HepG2 (cell line): ENCODE data around the gene ARL8A. TPM values are rescaled to one million over a fixed set of nuclear protein-coding genes. Genes with fewer than 3 reads are reported as not detected.

Source experiments
- AKAP8 ChIP-seq: sonication (generic); formaldehyde crosslinking; IDR thresholded peaks from 2 replicates; pipeline ENCODE4 v1.5.1; 2020; ENCODE audit warnings: mild to moderate bottlenecking, missing genetic modification reagents
- KDM3A ChIP-seq: IDR thresholded peaks from 2 replicates; pipeline ENCODE4 v1.6.1; 2018; ENCODE audit warnings: low read depth, missing compliant biosample characterization
- SIX4 ChIP-seq: sonication (generic); formaldehyde crosslinking; IDR thresholded peaks from 2 replicates; pipeline ENCODE4 v1.4.0; 2020; ENCODE audit warnings: missing genetic modification reagents
- STAT5B ChIP-seq: sonication (generic); formaldehyde crosslinking; IDR thresholded peaks from 2 replicates; pipeline ENCODE4 v1.4.0; 2020; ENCODE audit warnings: missing genetic modification reagents
- ZEB1 ChIP-seq: IDR thresholded peaks from 2 replicates; pipeline ENCODE4 v1.6.1; 2012; ENCODE audit warnings: mild to moderate bottlenecking, low read depth, inconsistent platforms; ENCODE audit not compliant: insufficient replicate concordance
- ZNF766 ChIP-seq: sonication (generic); formaldehyde crosslinking; IDR thresholded peaks from 2 replicates; pipeline ENCODE4 v1.5.0; 2020; ENCODE audit warnings: missing genetic modification reagents, borderline replicate concordance
- ZSCAN29 ChIP-seq: sonication (generic); formaldehyde crosslinking; conservative IDR thresholded peaks from 2 replicates; pipeline ENCODE4 v1.4.0; 2020; ENCODE audit warnings: mild to moderate bottlenecking, missing genetic modification reagents
- polyA plus RNA-seq, 8 experiments: library from polyadenylated mRNA; depleted of rRNA in 3 of 8; stranded (reverse) in 7 of 8; unstranded in 1 of 8; fragments of >200 nt; fragmentation: Illumina TruSeq in 4 of 8; extraction: Trizol in 4 of 8; gene quantifications; 2 replicates each; pipeline versions ENCODE4 v1.2.1 to v1.2.3, GENCODE V29; 2011 to 2016; ENCODE audit warnings: low read depth in 4 of 8, missing spikeins in 1 of 8, mixed read lengths in 1 of 8; ENCODE audit not compliant: insufficient read depth in 1 of 8
- total RNA-seq, 5 experiments: library from RNA; depleted of rRNA; stranded (reverse); fragments of >200 nt; fragmentation: Illumina TruSeq; extraction: Trizol; gene quantifications; 2 replicates each; pipeline ENCODE4 v1.2.3, GENCODE V29; 2016; ENCODE audit warnings: low read depth in 1 of 5
- TF ChIP-seq, protein P1 (sequence below): sonication (generic); formaldehyde crosslinking; IDR thresholded peaks from 2 replicates; pipeline ENCODE4 v1.4.0; 2020; ENCODE audit warnings: missing genetic modification reagents, borderline replicate concordance
- TF ChIP-seq, protein P2 (sequence below): sonication (generic); formaldehyde crosslinking; IDR thresholded peaks from 2 replicates; pipeline ENCODE4 v1.9.0; 2021; ENCODE audit warnings: missing genetic modification reagents, borderline replicate concordance
- TF ChIP-seq, protein P3 (sequence below): sonication (generic); formaldehyde crosslinking; IDR thresholded peaks from one replicate; pipeline ENCODE4 v1.5.1; 2020; ENCODE audit warnings: mild to moderate bottlenecking, missing genetic modification reagents; ENCODE audit errors: not compliant biosample characterization

ARL8A gene
- total and polyA plus RNA-seq, 2 of the 13 experiments (the other 11 are each of a cell fraction or from before 2014, with no cell fraction given), result 2.7 to 23.4 TPM

DNA sequence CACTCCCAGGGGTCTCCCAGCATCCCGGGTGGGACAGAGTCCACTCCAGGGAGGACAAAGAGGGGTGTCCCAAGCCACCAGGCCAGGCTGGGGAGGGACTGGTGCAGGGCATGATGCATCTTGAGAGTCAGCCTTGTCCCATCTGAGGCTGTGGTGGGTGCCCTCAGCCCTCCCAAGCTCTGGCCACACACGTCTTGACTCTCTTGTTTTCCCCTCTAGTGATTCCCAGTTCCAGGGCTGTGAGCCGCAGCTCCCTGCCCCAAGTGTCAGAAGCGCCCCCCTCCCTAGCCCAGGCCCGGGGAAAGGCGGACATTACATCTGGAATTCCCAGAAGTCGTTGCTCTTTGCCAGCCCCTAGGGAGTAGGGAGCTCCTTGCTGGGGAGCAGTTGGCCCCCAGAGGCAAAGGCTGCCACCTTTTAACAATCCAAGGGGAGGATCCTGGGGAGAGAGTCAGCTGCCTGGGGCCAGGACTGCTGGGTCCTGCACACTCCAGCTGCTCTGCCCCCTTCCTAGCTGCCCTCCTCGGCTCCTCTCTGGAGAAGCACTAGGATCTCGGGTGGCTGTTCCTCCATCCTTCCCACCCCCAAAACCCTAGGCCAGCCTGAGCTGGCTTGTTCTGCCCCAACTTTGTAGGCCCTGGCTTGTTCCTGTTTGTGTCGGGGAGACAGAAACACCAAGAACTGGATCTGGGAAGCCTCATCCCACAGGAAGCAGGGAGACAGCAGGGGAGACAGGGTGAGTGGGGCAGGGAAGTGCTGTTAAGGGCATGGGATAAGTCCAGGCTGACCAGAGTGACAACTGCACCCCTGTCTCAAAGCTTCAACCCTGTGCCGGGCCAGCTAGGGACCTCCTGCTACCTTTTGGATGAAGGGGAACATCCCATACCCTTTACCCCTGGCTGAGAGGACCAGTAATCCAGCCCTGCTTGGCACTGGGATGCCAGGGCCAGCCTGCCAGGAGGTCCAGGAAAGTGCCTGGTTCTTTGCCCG, 19.0 kb upstream of the ARL8A start (continued):
- TF ChIP-seq, protein P1, sequence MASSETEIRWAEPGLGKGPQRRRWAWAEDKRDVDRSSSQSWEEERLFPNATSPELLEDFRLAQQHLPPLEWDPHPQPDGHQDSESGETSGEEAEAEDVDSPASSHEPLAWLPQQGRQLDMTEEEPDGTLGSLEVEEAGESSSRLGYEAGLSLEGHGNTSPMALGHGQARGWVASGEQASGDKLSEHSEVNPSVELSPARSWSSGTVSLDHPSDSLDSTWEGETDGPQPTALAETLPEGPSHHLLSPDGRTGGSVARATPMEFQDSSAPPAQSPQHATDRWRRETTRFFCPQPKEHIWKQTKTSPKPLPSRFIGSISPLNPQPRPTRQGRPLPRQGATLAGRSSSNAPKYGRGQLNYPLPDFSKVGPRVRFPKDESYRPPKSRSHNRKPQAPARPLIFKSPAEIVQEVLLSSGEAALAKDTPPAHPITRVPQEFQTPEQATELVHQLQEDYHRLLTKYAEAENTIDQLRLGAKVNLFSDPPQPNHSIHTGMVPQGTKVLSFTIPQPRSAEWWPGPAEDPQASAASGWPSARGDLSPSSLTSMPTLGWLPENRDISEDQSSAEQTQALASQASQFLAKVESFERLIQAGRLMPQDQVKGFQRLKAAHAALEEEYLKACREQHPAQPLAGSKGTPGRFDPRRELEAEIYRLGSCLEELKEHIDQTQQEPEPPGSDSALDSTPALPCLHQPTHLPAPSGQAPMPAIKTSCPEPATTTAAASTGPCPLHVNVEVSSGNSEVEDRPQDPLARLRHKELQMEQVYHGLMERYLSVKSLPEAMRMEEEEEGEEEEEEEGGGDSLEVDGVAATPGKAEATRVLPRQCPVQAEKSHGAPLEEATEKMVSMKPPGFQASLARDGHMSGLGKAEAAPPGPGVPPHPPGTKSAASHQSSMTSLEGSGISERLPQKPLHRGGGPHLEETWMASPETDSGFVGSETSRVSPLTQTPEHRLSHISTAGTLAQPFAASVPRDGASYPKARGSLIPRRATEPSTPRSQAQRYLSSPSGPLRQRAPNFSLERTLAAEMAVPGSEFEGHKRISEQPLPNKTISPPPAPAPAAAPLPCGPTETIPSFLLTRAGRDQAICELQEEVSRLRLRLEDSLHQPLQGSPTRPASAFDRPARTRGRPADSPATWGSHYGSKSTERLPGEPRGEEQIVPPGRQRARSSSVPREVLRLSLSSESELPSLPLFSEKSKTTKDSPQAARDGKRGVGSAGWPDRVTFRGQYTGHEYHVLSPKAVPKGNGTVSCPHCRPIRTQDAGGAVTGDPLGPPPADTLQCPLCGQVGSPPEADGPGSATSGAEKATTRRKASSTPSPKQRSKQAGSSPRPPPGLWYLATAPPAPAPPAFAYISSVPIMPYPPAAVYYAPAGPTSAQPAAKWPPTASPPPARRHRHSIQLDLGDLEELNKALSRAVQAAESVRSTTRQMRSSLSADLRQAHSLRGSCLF (CRISPR knock-in tag), result no peak
- TF ChIP-seq, protein P2, sequence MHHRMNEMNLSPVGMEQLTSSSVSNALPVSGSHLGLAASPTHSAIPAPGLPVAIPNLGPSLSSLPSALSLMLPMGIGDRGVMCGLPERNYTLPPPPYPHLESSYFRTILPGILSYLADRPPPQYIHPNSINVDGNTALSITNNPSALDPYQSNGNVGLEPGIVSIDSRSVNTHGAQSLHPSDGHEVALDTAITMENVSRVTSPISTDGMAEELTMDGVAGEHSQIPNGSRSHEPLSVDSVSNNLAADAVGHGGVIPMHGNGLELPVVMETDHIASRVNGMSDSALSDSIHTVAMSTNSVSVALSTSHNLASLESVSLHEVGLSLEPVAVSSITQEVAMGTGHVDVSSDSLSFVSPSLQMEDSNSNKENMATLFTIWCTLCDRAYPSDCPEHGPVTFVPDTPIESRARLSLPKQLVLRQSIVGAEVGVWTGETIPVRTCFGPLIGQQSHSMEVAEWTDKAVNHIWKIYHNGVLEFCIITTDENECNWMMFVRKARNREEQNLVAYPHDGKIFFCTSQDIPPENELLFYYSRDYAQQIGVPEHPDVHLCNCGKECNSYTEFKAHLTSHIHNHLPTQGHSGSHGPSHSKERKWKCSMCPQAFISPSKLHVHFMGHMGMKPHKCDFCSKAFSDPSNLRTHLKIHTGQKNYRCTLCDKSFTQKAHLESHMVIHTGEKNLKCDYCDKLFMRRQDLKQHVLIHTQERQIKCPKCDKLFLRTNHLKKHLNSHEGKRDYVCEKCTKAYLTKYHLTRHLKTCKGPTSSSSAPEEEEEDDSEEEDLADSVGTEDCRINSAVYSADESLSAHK (CRISPR knock-in tag), result no peak
- TF ChIP-seq AKAP8 (CRISPR knock-in tag) (no peak), SIX4 (CRISPR knock-in tag) (no peak), STAT5B (CRISPR knock-in tag) (no peak), ZNF766 (no peak), ZEB1 (no peak), ZSCAN29 (CRISPR knock-in tag) (no peak), KDM3A (CRISPR knock-in tag) (no peak)
- TF ChIP-seq, protein P3, sequence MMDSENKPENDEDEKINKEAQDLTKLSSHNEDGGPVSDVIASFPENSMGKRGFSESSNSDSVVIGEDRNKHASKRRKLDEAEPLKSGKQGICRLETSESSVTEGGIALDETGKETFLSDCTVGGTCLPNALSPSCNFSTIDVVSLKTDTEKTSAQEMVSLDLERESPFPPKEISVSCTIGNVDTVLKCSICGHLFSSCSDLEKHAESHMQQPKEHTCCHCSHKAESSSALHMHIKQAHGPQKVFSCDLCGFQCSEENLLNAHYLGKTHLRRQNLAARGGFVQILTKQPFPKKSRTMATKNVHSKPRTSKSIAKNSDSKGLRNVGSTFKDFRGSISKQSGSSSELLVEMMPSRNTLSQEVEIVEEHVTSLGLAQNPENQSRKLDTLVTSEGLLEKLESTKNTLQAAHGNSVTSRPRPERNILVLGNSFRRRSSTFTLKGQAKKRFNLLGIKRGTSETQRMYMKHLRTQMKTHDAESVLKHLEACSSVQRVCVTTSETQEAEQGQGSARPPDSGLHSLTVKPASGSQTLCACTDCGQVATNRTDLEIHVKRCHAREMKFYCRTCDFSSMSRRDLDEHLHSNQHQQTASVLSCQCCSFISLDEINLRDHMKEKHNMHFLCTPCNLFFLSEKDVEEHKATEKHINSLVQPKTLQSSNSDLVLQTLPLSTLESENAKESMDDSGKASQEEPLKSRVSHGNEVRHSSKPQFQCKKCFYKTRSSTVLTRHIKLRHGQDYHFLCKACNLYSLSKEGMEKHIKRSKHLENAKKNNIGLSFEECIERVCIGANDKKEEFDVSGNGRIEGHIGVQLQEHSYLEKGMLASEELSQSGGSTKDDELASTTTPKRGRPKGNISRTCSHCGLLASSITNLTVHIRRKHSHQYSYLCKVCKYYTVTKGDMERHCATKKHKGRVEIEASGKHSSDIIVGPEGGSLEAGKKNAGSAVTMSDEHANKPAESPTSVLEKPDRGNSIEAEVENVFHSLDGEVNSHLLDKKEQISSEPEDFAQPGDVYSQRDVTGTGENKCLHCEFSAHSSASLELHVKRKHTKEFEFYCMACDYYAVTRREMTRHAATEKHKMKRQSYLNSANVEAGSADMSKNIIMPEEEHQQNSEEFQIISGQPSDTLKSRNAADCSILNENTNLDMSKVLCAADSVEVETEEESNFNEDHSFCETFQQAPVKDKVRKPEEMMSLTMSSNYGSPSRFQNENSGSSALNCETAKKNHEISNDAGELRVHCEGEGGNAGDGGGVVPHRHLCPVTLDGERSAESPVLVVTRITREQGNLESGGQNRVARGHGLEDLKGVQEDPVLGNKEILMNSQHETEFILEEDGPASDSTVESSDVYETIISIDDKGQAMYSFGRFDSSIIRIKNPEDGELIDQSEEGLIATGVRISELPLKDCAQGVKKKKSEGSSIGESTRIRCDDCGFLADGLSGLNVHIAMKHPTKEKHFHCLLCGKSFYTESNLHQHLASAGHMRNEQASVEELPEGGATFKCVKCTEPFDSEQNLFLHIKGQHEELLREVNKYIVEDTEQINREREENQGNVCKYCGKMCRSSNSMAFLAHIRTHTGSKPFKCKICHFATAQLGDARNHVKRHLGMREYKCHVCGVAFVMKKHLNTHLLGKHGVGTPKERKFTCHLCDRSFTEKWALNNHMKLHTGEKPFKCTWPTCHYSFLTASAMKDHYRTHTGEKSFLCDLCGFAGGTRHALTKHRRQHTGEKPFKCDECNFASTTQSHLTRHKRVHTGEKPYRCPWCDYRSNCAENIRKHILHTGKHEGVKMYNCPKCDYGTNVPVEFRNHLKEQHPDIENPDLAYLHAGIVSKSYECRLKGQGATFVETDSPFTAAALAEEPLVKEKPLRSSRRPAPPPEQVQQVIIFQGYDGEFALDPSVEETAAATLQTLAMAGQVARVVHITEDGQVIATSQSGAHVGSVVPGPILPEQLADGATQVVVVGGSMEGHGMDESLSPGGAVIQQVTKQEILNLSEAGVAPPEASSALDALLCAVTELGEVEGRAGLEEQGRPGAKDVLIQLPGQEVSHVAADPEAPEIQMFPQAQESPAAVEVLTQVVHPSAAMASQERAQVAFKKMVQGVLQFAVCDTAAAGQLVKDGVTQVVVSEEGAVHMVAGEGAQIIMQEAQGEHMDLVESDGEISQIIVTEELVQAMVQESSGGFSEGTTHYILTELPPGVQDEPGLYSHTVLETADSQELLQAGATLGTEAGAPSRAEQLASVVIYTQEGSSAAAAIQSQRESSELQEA, result no peak
